SK-N-SH treated with all-trans-retinoic acid at 6 μM for 48 hours (cell line): Measurements from ENCODE around the gene BICD1.
A peak's percentile ranks its signal among the peaks of the same experiment; 100 is the strongest.
"Not testable (repeated sequence)": the region's sequence is repeated elsewhere in the genome, so short reads cannot be mapped to it uniquely, and the experiment has no call there.

Experiments used
- ATAC-seq: fragments of 200-7000 bp; cut with Tn5 transposase; 3 replicates; pipeline ENCODE4 v1.9.1; 2020; ENCODE audit warnings: mild to moderate bottlenecking, moderate library complexity
- ARNTL ChIP-seq: fragments of 450-650 bp; formaldehyde crosslinking; IDR thresholded peaks from 2 replicates; pipeline ENCODE4 v1.5.0; 2020; ENCODE audit warnings: low read depth, mild to moderate bottlenecking, moderate library complexity, borderline replicate concordance
- BACH2 ChIP-seq: fragments of 250-450 bp; sonication (Bioruptor Pico); IDR thresholded peaks from 2 replicates; pipeline ENCODE4 v1.9.0; 2021; ENCODE audit warnings: mild to moderate bottlenecking, borderline replicate concordance
- CSDC2 ChIP-seq: fragments of 250-450 bp; sonication (Bioruptor Pico); IDR thresholded peaks from 2 replicates; pipeline ENCODE4 v1.5.0; 2020; ENCODE audit warnings: mild to moderate bottlenecking, moderate library complexity
- GLIS3 ChIP-seq: fragments of 250-450 bp; sonication (Bioruptor Pico); IDR thresholded peaks from 2 replicates; pipeline ENCODE4 v1.5.0; 2020; ENCODE audit warnings: mild to moderate bottlenecking, moderate library complexity
- ISL1 ChIP-seq: fragments of 250-450 bp; sonication (Bioruptor Pico); IDR thresholded peaks from 2 replicates; pipeline ENCODE4 v2.1.2; 2022; ENCODE audit warnings: mild to moderate bottlenecking, moderate library complexity
- PPARA ChIP-seq: fragments of 250-450 bp; sonication (Bioruptor Pico); IDR thresholded peaks from 2 replicates; pipeline ENCODE4 v1.5.0; 2020; ENCODE audit warnings: mild to moderate bottlenecking, borderline replicate concordance
- RARB ChIP-seq: fragments of 250-450 bp; sonication (Bioruptor Pico); IDR thresholded peaks from 2 replicates; pipeline ENCODE4 v1.8.0; 2021; ENCODE audit warnings: mild to moderate bottlenecking, moderate library complexity
- SNAI2 ChIP-seq: fragments of 250-450 bp; sonication (Bioruptor Pico); IDR thresholded peaks from 2 replicates; pipeline ENCODE4 v1.5.0; 2020; ENCODE audit warnings: mild to moderate bottlenecking, moderate library complexity
- TCF4 ChIP-seq: fragments of 250-450 bp; sonication (Bioruptor Pico); IDR thresholded peaks from 2 replicates; pipeline ENCODE4 v1.8.0; 2021; ENCODE audit warnings: mild to moderate bottlenecking, moderate library complexity, borderline replicate concordance
- TOX ChIP-seq: fragments of 250-450 bp; sonication (Bioruptor Pico); IDR thresholded peaks from 2 replicates; pipeline ENCODE4 v1.8.0; 2021; ENCODE audit warnings: mild to moderate bottlenecking, moderate library complexity, borderline replicate concordance
- ZFP3 ChIP-seq: fragments of 250-450 bp; sonication (Bioruptor Pico); IDR thresholded peaks from 2 replicates; pipeline ENCODE4 v1.5.0; 2020; ENCODE audit warnings: mild to moderate bottlenecking, moderate library complexity
- ZFP30 ChIP-seq: fragments of 450-650 bp; formaldehyde crosslinking; IDR thresholded peaks from 2 replicates; pipeline ENCODE4 v1.5.0; 2022; ENCODE audit warnings: mild to moderate bottlenecking, moderate library complexity
- ZNF565 ChIP-seq: fragments of 450-650 bp; formaldehyde crosslinking; conservative IDR thresholded peaks from 2 replicates; pipeline ENCODE4 v1.5.0; 2020; ENCODE audit warnings: low read depth, mild to moderate bottlenecking, moderate library complexity
- ZNF70 ChIP-seq: fragments of 450-650 bp; formaldehyde crosslinking; IDR thresholded peaks from 2 replicates; pipeline ENCODE4 v1.5.0; 2020; ENCODE audit warnings: mild to moderate bottlenecking, moderate library complexity
- ZNF8 ChIP-seq: fragments of 450-650 bp; formaldehyde crosslinking; IDR thresholded peaks from 2 replicates; pipeline ENCODE4 v1.5.0; 2020; ENCODE audit warnings: mild to moderate bottlenecking, moderate library complexity
- TF ChIP-seq, protein P1 (sequence below): fragments of 250-450 bp; sonication (Bioruptor Pico); IDR thresholded peaks from 2 replicates; pipeline ENCODE4 v1.5.0; 2020; ENCODE audit warnings: mild to moderate bottlenecking, moderate library complexity
- TF ChIP-seq, protein P2 (sequence below): fragments of 250-450 bp; sonication (Bioruptor Pico); IDR thresholded peaks from 2 replicates; pipeline ENCODE4 v1.8.0; 2020; ENCODE audit warnings: mild to moderate bottlenecking, moderate library complexity, borderline replicate concordance
- TF ChIP-seq, protein P3 (sequence below): fragments of 250-450 bp; sonication (Bioruptor Pico); IDR thresholded peaks from 2 replicates; pipeline ENCODE4 v1.8.0; 2021; ENCODE audit warnings: low read depth, mild to moderate bottlenecking, moderate library complexity, borderline replicate concordance

The BICD1 gene

DNA sequence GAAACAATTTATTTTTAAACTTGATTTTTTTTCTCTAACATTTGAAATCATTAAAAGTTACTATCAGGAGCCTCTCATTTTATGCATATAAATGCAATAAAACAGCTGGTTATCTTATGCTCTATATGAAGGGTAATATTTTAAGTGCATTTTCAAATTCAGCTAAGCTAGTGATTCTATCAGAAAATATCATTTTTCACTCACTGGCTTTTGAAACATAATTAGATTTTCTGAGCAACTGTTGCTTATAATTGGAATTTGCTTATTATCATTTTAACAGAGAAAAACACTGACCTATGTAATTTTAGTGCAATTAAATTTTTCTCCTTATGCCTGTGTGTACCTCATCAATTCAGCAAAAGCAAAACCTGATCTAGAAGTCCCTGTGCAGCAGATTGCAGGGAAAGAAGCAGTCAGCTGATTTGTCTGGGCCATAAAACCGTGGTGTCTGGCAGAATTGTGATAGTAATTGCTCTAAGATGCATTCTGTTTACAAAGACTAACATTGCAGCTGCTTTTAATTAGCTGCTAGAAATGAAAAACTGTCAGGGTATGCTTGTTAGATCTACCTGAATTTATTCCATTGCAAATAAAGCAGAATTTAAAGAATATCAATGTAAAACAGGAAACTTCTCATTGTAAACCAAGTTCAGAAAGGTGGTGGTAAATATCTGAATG is 75.0 kb downstream of the BICD1 start:
- peak; percentile 51; the same call in 2 of the 3 replicates for ATAC-seq
- TF ChIP-seq, protein P1, sequence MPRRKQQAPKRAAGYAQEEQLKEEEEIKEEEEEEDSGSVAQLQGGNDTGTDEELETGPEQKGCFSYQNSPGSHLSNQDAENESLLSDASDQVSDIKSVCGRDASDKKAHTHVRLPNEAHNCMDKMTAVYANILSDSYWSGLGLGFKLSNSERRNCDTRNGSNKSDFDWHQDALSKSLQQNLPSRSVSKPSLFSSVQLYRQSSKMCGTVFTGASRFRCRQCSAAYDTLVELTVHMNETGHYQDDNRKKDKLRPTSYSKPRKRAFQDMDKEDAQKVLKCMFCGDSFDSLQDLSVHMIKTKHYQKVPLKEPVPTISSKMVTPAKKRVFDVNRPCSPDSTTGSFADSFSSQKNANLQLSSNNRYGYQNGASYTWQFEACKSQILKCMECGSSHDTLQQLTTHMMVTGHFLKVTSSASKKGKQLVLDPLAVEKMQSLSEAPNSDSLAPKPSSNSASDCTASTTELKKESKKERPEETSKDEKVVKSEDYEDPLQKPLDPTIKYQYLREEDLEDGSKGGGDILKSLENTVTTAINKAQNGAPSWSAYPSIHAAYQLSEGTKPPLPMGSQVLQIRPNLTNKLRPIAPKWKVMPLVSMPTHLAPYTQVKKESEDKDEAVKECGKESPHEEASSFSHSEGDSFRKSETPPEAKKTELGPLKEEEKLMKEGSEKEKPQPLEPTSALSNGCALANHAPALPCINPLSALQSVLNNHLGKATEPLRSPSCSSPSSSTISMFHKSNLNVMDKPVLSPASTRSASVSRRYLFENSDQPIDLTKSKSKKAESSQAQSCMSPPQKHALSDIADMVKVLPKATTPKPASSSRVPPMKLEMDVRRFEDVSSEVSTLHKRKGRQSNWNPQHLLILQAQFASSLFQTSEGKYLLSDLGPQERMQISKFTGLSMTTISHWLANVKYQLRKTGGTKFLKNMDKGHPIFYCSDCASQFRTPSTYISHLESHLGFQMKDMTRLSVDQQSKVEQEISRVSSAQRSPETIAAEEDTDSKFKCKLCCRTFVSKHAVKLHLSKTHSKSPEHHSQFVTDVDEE (CRISPR knock-in tag), result peak; percentile 53; the same call in 1 of the 2 replicates
- TF ChIP-seq TCF4 (CRISPR knock-in tag), result peak; percentile 84; the same call in 1 of the 2 replicates
- TF ChIP-seq ARNTL (CRISPR knock-in tag), result no peak

DNA sequence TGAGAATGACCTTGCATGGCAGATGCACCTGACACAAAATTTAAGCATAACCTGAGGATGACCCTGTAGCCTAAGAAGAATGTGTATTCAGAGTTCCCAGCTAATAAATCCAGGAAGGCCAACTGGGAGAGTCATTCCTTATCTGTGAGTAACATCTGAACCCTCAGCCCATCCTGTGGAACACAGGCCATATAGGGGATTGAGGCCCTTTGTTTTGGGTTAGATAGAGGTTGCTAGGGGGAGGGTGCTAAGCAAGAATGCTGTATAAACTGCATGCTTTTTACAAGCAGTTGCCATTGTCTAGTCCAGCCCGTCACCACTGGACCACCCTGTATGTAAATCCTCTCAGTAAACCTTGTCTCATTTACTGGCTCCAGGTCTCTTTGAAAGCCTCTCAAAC is 77.0 kb downstream of the BICD1 start:
- no peak for ATAC-seq
- TF ChIP-seq ZNF70 (CRISPR knock-in tag) (no peak), ZFP30 (no peak), GLIS3 (CRISPR knock-in tag) (no peak)

DNA sequence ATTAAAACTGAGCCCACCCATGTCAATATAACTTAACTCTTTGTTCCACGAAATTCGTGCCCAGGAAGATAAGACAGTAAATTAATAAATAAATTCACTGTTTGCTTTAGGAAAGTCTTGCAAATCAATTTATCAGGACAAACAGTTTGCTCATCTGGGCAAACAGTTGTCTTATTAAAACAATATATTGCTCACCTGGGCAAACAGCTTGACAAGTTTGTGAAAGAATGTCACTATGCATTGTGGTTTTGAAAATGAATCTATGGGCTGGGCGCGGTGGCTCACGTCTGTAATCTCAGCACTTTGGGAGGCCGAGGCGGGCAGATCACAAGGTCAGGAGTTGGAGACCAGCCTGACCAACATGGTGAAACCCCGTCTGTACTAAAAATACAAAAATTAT is 80.5 kb downstream of the BICD1 start:
- not testable (repeated sequence) for ATAC-seq

DNA sequence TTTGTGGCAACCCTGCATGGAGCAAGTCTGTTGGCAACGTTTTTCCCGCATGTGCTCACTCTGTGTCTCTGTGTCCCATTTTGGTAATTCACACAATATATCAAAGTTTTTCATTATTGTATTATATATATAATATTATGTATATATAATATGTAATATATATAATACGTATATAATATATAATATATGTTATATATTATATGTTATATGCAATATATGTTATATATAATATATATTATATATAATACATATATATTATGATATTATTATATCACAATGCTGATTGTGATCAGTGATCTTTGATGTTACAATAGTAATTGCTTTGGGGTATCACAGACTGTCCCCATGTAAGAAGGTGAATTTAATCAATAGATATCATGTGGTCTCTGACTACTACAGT is 84.8 kb downstream of the BICD1 start:
- TF ChIP-seq ARNTL (CRISPR knock-in tag), result no peak
- TF ChIP-seq TCF4 (CRISPR knock-in tag), result no peak
- TF ChIP-seq ISL1 (CRISPR knock-in tag), result no peak
- no peak for TF ChIP-seq ZNF8 (CRISPR knock-in tag)
- TF ChIP-seq TOX (CRISPR knock-in tag), result no peak
- no peak for TF ChIP-seq GLIS3 (CRISPR knock-in tag)
- TF ChIP-seq ZFP30, result no peak
- TF ChIP-seq, protein P2, sequence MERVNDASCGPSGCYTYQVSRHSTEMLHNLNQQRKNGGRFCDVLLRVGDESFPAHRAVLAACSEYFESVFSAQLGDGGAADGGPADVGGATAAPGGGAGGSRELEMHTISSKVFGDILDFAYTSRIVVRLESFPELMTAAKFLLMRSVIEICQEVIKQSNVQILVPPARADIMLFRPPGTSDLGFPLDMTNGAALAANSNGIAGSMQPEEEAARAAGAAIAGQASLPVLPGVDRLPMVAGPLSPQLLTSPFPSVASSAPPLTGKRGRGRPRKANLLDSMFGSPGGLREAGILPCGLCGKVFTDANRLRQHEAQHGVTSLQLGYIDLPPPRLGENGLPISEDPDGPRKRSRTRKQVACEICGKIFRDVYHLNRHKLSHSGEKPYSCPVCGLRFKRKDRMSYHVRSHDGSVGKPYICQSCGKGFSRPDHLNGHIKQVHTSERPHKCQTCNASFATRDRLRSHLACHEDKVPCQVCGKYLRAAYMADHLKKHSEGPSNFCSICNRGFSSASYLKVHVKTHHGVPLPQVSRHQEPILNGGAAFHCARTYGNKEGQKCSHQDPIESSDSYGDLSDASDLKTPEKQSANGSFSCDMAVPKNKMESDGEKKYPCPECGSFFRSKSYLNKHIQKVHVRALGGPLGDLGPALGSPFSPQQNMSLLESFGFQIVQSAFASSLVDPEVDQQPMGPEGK (CRISPR knock-in tag), result no peak
- TF ChIP-seq ZNF70 (CRISPR knock-in tag), result no peak
- TF ChIP-seq, all 23 proteins: peak for 0
- ATAC-seq, result no peak

DNA sequence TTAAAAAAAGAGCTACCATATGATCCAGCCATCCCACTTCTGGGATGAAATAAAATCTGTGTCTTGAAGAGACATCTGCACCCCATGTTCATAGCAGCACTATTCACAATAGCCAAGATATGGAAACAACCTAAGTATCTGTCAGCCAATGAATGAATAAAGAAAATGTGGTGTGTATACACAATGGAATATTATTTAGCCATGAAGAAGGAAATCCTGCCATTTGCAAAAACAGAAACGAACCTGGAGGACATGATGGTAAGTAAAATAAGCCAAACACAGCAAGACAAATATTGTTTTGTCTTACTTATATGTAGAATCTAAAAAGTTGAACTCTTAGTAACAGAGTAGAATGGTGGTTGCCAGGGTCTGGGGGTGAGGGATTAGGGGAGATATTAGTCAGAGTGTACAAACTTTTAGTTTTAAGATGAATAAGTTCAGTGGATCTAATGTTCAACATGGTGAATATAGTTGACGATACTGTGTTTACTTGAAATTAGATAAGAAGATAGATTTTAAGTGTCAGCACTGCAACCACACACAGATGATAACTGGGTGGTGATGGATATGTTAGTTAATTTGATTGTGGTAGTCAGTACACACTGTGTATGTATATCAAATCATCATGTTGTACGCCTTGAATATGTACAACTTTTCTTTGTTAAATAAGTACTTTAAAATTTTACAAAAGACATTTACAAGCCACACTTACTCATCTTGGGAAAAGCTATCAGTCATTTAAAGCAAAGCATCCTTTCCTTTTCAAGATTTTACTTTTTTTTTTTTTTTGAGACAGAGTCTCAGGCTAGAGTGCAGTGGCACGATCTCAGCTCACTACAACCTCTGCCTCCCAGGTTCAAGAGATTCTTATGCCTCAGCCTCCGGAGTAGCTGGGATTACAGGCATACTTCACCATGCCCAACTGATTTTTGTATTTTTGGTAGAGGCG is 89.9 kb downstream of the BICD1 start:
- TF ChIP-seq TOX (CRISPR knock-in tag) (no peak), BACH2 (CRISPR knock-in tag) (no peak), ZFP30 (no peak), PPARA (CRISPR knock-in tag) (no peak), ZNF8 (CRISPR knock-in tag) (no peak), ZFP3 (CRISPR knock-in tag) (no peak), ARNTL (CRISPR knock-in tag) (no peak), ZNF70 (CRISPR knock-in tag) (no peak), CSDC2 (no peak), GLIS3 (CRISPR knock-in tag) (no peak), SNAI2 (no peak), RARB (CRISPR knock-in tag) (no peak), TCF4 (CRISPR knock-in tag) (no peak), ZNF565 (CRISPR knock-in tag) (no peak)
- TF ChIP-seq, protein P2 (CRISPR knock-in tag), result no peak
- TF ChIP-seq, protein P1 (CRISPR knock-in tag), result no peak
- TF ChIP-seq, protein P3, sequence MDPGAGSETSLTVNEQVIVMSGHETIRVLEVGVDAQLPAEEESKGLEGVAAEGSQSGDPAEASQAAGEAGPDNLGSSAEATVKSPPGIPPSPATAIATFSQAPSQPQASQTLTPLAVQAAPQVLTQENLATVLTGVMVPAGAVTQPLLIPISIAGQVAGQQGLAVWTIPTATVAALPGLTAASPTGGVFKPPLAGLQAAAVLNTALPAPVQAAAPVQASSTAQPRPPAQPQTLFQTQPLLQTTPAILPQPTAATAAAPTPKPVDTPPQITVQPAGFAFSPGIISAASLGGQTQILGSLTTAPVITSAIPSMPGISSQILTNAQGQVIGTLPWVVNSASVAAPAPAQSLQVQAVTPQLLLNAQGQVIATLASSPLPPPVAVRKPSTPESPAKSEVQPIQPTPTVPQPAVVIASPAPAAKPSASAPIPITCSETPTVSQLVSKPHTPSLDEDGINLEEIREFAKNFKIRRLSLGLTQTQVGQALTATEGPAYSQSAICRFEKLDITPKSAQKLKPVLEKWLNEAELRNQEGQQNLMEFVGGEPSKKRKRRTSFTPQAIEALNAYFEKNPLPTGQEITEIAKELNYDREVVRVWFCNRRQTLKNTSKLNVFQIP, result no peak
- peak; percentile 18; the same call in 2 of the 3 replicates for ATAC-seq
